NCI-H1436 treated with DMSO at 0.1 percent for 48 hours (cell line): ENCODE results near the gene SLF1.

Experiments
- DNase-seq: peaks from one replicate; lab custom pipeline; 2025; lab: John Stamatoyannopoulos, UW

The SLF1 gene

DNA sequence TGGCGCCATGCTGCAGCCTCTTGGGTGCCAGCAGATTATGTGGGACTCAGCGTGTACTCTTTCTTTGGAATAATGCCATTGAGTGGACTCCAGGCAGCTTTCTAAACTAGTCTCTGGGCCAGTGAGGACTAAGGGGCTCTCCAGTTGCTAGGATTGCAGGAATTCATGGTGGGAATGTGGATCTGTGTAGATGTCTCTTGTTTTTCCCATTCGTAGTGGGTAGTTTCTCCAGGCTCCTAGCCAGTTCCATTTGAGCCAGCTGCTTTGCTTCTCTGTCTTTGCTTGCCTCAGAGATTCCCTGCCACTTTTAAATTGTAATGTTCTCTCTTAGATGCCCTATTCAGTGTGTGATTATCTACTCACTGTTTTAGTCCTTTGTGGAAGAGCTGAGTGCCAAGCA lies 42.6 kb downstream of the SLF1 start:
- no peak for DNase-seq

DNA sequence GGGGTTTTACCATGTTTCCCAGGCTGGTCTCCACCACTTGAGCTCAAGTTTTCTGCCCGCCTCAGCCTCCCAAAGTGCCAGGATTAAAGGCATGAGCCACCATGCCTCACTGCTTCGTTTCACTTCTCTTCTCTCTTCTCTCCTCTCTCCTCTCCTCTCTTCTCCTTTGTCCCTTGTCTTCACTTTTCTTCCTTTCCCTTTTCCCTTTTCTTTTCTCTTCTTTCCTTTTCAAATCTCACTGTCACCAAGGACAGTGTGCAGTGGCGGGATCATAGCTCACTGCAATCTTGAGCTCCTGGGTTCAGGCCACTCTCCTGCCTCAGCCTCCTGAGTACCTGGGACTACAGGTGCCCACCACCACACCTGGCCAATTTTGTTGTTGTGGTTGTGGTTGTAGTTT lies 49.5 kb downstream of the SLF1 start:
- no peak for DNase-seq

DNA sequence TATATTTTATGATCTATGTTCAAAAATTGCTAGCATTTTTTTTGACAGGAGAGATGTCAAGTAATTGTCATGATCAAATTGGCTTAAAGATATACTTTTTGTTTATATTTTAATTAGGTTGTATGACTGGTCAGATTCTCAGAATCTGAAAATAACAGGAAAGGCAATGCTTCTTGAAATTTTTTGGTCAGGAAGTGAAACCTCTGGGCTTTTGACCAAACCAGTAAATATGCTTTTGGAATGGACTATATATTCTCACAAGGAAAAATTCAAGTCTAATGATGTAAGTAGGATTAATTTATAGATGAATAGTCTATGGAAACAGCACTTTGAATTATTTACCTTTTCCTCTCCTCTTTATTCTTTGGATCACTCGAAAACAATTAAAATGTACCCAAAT lies 52.3 kb downstream of the SLF1 start:
- DNase-seq = no peak

DNA sequence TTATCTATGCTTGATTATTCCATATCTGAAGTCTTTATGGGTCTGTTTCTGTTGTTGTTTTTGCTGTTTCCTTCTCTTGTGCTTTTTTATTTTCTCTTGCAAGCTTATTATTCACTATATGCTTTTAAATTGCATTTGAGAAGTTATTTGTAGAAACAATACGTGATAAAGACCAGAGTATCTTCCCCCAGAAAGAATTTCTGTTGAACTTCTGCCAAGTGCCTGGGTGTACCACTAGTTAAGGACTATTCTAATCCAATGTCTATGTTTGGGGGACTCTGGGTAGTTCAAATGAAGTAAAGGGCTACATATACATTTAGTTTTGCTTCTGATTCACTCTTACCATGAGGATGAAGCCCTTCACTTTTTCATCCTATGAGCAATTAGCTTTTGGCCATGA lies 54.3 kb downstream of the SLF1 start:
- DNase-seq = no peak

DNA sequence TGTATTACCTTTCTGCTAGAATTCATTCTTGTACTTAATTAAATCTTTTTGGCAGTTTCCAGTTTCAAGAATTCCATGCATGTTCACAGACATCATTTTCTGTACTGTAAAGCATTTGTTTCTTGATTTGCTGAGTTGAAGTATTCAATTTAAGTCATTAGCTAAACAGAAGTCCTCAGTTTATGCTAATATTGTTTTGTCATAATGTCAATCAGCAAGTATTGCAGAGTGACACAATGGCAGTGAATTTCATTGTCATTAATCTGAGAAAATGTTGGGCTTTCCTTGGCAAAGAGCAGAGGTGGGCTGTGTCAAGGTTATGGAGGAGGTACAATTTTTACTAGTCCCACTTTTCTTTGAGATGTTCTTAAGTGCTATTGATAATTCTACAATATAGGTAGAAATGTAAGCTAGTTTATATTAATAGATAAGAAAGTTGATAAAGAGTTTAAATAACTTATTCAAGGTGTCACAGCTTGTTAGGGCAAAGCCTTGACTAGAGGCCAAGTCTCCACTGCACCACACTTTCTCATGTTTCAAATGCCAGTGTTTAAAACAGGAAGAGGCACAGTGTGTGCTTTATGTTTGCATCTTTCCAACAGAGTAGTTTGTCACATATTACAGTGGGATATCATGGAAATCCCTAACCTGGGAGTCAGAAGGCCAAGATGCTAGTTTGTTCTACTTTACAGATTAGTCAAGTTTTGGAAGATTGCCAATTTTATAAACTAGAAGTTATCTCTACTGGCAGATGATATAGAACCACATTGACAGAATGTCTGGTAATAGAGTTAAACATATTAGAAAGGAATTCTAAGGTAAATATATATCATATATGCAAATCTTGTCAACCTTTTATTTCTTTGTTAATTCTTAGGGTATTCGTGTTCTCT lies 56.3 kb downstream of the SLF1 start:
- DNase-seq = no peak

DNA sequence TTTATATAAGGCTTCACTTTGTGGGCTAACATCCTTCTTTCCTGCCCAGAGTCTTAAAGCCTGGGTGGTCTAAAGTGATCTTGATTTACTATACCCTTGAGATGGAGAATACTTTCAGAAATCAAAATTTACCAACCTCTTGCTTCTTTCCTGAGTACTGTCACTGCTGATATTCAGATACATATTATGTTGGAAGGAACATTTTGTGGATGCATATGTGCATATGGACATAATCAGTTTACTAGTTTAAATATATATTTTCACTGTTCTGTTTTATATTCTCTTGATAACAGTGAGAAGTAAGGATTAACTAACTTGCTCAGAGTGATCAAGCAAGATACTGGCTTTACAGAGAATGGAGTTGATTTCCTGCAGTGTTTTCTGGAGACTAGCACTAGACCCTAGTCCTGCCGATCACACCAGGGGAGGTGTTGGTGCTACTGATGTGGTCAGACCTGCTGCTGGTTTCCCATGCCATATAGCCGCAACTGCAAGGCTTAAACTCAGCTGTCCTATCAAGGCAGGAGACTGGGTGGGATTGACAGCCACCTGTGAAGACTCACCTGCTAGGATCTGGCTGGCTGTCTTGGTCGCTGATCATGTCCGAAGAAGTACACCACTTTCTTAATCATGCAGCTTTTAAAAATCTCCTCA lies 57.6 kb downstream of the SLF1 start:
- DNase-seq = no peak

DNA sequence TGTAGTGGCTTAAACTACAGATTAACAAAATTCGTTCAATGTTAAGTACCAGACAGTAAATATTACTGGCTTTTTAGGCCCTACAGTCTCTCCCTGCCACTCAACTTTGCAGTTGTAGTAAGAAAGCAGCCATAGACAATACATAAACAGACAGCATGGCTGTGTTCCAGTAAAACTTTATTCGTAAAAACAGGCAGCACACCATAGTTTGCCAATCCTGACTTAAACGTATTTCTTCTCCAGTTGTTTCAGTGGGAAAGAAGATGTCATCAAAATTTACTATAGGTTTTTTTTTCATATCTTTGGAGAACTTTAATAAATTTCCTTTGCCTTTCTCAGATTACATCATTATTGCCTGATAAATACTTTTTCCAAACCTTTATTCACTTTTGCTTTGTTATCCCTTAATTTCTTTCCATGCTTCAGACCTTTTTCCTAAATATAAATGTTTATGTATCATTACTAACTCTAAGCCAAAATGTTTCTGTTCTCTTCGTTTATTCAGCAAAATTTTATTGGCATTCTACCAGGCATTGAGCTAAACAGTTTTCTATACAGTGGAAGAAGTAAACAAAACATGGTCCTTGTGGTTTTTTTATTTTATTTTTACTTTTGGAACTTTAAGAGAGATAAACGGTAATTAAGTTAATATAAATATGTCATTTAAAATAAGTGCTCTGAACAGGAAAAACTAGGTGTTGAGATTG lies 64.5 kb downstream of the SLF1 start:
- DNase-seq = no peak

DNA sequence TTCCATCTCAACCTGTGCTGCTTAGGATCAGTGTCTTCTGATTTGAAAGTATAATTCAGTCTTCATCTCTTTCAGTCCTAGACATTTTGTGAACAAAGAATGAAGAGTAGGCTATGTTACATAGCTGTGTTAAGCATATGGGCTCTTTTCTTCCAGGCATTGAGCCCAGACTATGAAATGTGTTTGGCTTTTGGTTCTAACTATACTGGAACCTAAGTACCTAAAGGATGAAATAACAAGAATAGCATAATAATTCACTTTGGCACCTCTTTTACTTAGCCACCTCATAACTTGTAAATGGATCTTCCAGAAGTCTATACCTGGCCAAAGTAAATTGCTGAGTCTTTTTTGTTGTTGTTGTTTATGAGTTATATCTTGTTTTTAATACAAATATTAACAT lies 71.4 kb downstream of the SLF1 start:
- no peak for DNase-seq

DNA sequence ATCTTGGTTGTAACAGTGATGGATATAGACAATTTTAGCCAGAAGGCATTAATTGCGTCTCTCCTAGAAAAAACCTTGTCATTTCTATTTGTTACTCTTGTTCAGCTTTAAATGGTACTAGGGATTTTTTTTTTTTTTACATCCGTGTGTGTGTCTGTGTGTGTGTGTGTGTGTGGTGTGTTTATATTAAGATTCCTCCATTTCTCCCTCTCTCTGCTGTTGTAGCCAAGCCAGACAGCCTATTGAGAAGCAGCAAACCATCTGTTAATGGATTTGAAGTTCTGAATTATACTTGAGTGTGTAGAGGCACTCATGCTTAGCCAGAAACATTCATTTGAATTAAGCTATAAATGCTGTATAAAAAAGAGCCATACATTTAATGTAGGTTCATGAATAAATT lies 72.3 kb downstream of the SLF1 start:
- no peak for DNase-seq

DNA sequence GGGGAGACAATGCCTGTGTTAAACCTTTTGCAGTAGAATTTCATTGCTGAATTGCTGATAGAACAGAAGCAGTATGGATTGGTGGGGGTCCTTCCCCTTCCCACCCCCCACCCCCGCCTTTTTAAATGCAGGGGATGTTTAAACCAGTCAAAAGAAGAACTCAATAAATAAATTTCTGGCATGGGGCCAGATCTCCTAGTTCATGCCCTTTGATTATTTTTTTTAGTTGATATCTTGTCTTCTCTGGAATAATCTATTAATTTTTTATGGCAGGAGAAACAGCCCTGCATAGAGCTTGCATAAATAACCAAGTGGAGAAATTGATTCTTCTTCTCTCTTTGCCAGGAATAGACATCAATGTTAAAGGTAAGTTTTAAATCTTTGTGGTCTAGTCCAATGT lies 72.8 kb downstream of the SLF1 start:
- no peak for DNase-seq

DNA sequence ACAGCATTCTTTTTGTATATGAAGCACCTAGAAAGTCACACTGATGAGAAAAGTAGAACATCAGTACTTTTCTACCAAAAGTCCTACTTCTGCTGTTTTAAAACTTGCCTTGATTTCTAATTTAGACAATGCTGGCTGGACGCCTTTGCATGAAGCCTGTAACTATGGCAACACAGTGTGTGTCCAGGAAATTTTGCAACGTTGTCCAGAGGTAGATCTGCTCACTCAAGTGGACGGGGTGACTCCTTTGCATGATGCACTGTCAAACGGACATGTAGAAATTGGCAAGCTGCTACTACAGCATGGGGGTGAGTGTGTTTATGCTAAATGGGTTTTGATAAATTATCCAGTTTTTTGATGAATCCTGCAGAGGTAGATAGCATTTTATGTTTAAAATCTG lies 73.5 kb downstream of the SLF1 start:
- DNase-seq = no peak

DNA sequence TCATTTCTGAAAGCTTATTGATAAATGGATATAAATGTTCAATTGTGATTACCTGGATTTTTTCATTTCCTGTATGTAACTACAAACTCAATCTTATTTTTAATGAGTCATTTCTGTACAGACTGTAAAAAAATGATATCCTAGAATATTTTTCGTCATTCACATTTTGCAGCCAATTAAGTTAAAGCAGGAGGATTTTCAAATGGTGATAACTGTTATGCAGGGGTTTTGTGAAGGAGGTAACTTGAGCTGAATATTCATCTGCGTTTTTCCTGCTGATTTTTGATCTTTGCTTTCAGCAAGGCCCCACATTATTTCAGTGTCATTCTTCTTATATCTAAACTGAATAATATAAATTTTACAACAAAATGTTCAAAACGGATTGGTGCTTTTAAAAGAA lies 74.1 kb downstream of the SLF1 start:
- no peak for DNase-seq

DNA sequence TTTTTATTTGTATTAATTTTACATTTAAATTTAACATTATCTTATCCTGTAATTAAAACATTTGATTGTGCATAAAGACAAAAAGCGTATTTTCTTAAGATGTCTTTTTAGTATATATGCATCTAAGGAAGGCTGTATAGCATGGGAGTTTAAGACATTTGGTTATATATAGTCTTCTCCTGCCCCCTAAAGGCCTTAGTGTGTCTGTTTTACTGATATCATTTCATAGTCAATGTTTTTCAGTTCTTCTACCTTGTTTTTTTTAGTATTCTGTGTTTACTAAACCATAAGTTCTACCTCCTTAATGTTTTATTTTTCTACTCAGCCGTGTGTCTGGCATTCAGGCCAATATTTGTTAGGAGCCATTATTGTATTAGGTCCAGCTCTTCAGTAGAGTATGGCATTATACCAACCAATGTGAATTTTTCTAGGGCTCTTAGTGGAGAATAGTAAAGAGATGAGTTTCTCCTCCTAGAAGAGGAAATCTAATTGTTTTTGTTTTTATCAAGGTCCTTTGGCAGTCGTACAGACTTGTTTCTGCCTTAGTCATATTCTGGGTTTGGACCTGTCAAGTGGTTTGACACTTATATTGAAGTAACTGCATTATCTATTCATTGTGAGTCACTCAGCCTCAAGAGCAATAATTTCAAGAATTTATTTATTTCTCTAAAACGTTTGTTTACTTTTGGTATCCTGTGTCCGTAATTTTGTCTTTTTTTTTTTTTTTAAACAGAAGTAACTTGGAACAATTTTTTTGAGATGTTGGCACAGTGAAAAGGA lies 74.8 kb downstream of the SLF1 start:
- no peak for DNase-seq

DNA sequence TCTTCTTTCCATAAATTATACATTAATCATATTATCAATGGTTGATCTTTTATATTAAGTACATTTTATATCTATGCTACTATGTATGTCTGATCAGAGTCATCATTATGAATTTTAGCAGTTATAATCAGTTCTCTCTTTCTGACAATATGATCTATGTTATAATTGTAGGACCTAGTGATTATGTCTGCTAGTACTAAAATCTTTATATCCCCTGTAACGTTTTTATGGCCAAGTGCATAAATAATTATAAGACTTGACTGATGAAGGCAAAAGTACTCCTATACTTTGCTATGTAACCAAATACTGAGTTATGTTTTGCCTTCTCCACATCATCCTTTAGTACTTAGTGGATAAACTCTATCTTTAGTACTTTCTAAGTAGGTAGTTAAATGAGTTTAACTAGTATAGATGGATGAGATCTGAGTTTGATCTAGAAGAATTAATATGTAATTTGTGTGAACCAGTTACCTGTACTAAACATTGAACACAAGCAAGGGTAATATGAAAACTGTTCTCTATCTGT lies 75.4 kb downstream of the SLF1 start:
- DNase-seq = no peak

DNA sequence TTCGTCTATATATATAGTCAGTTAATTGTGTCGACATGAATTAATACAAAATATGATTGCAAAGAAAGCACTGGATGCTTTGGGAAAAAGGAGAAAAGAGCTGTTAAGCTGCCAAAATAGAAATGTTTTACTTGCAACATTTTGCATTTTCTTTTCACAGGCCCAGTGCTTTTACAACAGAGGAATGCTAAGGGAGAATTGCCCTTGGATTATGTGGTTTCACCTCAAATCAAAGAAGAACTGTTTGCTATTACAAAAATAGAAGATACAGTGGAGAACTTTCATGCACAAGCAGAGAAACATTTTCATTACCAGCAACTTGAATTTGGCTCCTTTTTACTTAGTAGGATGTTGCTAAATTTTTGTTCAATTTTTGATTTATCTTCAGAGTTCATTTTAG lies 76.2 kb downstream of the SLF1 start:
- no peak for DNase-seq

DNA sequence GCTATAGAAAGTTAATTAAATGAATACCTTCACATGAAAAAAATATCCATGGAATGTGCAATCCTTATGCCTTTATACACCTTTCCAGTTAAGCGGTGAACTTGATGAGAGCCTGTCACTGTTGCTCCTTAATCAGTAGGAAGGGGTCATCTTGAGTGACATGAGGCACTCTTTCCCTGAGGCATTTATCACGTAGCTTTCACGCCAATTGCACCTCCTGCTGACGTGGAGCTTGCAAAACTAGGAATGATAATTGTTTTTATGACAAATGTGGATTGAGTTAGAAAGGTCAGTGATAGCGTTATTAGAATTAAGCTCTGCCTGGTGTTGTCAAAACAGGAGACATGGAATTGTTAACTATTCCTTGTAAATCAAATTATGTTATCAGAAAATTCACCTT lies 79.7 kb downstream of the SLF1 start:
- no peak for DNase-seq

DNA sequence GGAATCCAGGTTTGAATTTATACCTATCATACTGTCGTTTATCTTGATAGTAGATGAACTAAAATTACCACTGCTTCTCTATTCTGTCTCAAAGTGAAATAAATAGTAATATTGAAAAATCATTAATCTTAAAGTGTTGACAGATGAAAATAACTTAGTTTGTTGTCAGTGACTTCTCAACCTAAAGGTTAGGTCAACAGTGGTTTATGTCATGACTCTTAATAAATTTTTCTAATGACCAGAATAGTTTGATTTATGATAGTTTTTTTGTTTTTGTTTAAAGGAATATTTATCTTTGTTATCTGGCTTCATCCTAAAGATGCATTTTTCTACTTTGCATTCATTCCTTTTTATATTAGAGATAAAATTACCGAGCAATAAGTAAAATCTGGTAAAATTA lies 81.1 kb downstream of the SLF1 start:
- DNase-seq = no peak

DNA sequence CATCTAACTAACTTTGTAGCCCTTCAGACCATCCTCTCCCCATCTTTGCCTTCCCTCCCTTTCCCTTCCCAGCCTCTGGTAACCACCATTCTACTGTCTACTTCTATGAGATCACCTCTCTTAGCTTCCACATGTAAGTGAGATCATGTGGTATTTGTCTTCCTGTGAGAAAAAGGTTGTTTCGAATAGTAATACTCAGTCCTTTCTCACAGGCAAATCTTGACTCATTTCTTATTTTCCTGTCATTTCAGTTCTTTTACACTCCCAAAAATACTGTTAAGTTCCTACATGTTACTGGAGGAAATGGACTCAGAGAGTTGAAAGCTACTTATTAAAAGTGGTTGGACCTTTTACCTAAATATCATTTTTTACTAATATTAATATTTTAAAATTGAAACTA lies 82.1 kb downstream of the SLF1 start:
- DNase-seq = no peak

DNA sequence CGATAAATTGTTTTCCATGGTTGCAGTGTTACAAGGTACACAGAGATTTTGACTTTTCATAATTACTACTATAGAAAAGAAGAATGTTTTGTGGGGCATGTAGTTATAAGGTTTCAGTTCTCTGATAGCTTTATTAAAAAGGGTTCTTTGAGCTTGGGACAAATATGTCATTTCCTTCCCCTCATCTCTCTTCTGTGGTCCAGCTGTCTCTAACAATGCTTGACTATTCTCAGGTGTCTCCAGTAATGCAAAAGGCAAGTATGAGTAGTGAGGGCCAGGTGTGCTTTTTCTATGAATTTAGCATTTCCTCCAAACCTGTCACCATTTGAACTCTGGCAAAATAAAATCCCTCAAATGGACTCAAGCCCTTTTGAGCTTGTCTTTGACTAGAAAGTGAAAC lies 84.3 kb downstream of the SLF1 start:
- no peak for DNase-seq

DNA sequence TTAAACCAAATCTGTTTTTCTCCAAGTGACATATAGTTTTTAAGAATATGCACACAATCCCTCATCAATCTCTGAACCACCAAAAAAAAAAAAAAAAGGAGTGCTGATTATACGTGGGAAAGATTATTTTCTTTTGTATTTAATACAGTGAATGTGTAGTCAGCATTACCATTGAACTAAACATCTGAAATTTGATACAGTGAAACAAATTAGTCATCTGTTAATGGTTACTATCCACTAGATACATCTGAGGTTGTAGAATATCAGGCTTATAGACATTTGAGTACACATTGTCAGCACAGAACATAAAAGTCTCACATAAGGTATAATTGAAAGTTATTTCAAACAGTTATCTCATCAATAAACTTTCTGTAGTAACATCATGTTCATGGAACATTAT lies 87.0 kb downstream of the SLF1 start:
- DNase-seq = no peak

DNA sequence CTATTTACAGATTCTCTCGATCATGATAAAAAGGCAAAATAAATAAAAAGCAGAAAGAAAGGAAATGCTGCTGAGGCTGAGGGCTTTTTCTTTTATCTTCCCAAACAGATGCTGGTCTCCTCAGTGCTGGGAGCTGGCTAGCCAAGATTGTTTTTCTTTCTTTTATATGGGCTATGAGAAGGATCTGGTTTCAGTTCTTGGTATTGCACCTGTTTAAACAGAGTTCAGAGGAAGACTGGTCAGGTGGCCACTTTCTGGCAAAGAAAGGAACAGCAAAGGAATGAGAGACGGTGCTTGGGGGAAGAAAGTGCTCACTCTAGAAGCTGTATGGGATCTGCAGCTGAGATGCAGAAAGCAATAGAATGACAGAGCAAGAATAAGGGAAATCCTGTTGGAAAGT lies 88.9 kb downstream of the SLF1 start:
- DNase-seq = no peak

DNA sequence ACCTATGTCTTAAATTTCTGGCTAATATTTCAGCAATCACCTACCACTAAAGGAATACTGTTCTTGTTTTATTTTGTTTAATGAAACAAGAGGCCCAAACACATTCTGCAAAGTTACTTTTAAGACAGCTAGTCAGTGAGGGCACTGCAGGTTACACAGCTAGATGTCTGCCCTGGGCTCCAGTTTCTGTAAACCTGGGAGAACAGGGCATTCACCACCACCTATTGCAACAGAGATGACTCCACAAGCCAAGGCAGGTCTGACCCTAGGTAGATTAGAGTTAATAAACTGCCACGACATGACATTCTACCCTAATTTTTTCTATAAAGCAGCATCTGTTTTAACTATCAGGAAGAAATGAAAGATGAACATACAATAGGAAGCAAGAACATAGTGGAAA lies 90.8 kb downstream of the SLF1 start:
- no peak for DNase-seq
